Inflammatory macrophage (primary cell): Measurements from ENCODE around the gene DPYD.

Source experiments
- DNase-seq, 2 donors: peaks; one replicate each; pipeline ENCODE4 v3.0.0-alpha.2; 2020 to 2022

DPYD gene

GRCh38 chr1:97608272-97608671 lies 312.6 kb downstream of the DPYD start:
- no peak for DNase-seq

- no peak for DNase-seq
These were observed 317.1 kb downstream of the DPYD start for GRCh38 chr1:97603776-97604175.

- no peak for DNase-seq
These were observed 317.6 kb downstream of the DPYD start for GRCh38 chr1:97603218-97603617.

GRCh38 chr1:97599447-97599846 lies 321.4 kb downstream of the DPYD start:
- DNase-seq = no peak

GRCh38 chr1:97593192-97593591 lies 327.6 kb downstream of the DPYD start:
- no peak for DNase-seq

GRCh38 chr1:97588772-97589171 lies 332.1 kb downstream of the DPYD start:
- no peak for DNase-seq

- no peak for DNase-seq
These were observed 339.2 kb downstream of the DPYD start for GRCh38 chr1:97581614-97582051.

- DNase-seq = no peak
These were observed 343.2 kb downstream of the DPYD start for GRCh38 chr1:97577613-97578012.

GRCh38 chr1:97573553-97573952 lies 347.3 kb downstream of the DPYD start:
- DNase-seq = no peak

GRCh38 chr1:97572561-97572960 lies 348.3 kb downstream of the DPYD start:
- no peak for DNase-seq

GRCh38 chr1:97571760-97572159 lies 349.1 kb downstream of the DPYD start:
- DNase-seq = no peak

- no peak for DNase-seq
These were observed 350.1 kb downstream of the DPYD start for GRCh38 chr1:97570691-97571090.

GRCh38 chr1:97567000-97567749 lies 353.7 kb downstream of the DPYD start:
- no peak for DNase-seq

- peak in 1 of 2 donors; percentile 2 for DNase-seq
These were observed 354.9 kb downstream of the DPYD start for GRCh38 chr1:97565886-97566285.

- no peak for DNase-seq
These were observed 356.9 kb downstream of the DPYD start for GRCh38 chr1:97563926-97564325.

GRCh38 chr1:97562081-97562480 lies 358.8 kb downstream of the DPYD start:
- DNase-seq = no peak

- DNase-seq = no peak
These were observed 360.1 kb downstream of the DPYD start for GRCh38 chr1:97560714-97561113.

- DNase-seq = no peak
These were observed 366.9 kb downstream of the DPYD start for GRCh38 chr1:97553971-97554370.

- DNase-seq = no peak
These were observed 369.7 kb downstream of the DPYD start for GRCh38 chr1:97551113-97551512.

- no peak for DNase-seq
These were observed 375.4 kb downstream of the DPYD start for GRCh38 chr1:97545446-97545845.

- no peak for DNase-seq
These were observed 380.4 kb downstream of the DPYD start for GRCh38 chr1:97540346-97540888.

GRCh38 chr1:97538113-97538512 lies 382.7 kb downstream of the DPYD start:
- no peak for DNase-seq

- no peak for DNase-seq
These were observed 387.5 kb downstream of the DPYD start for GRCh38 chr1:97533358-97533757.

GRCh38 chr1:97529600-97529999 lies 391.2 kb downstream of the DPYD start:
- no peak for DNase-seq

- DNase-seq = no peak
These were observed 396.6 kb downstream of the DPYD start for GRCh38 chr1:97524211-97524610.
